GM18951 (cell line): Measurements from ENCODE around the gene ZNF598.

ENCODE experiments used
- POLR2A ChIP-seq: IDR thresholded peaks from 4 replicates; pipeline ENCODE4 v1.6.1; 2011; ENCODE audit warnings: mild to moderate bottlenecking; ENCODE audit not compliant: insufficient read length, insufficient read depth; ENCODE audit errors: extremely low read depth
- in situ Hi-C: fragments of 300-500 bp; cut with MboI; formaldehyde crosslinking; loops from one replicate; pipeline ENCODE4 v1.12.0; 2022; ENCODE audit warnings: low sequenced_read_pairs, mixed read lengths, inconsistent platforms; ENCODE audit not compliant: unreplicated experiment

The ZNF598 gene

DNA sequence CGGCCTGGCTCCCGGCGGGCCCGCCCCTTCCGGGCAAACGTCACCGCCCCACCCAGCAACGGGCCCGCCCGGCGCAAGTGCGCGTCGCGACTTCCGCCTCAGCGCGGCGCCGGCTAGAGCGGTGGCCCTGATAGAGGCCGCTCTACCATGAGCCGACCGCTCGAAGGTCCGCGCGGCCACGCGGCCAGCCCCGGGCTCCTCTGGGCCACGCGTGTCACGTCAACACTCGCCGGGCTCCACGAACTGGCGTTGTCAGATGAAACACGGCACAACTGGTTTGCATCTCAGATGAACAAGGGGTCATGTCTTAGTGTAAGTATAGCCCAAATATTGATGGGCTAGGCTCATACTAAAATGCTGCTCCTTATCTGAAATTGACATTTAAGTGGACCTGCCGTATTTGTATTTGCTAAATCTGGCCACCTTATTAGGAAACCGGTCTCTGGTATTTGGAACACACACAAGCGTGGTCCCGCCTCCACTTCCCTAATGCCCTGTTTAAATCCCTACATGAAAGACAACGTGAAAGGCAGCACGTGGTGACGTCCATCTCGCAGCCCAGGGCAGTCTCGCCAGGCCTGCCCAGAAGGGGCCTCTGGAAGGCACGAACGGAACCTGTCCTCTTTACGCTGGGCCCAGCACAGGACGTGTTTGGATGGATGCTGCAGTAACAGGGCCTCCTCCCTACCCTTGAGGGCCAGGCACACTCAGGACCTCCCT lies at the start of gene ZNF598:
Gene ZNF598 (minus strand): TSS at position 31 of the 720 bp plus-strand sequence.
- in situ Hi-C loops: no loop called here
- TF ChIP-seq POLR2A: peak; percentile 96

GRCh38 chr16:2058872-2059271 lies 49.3 kb upstream of the ZNF598 start:
- in situ Hi-C loops: no loop called here
- TF ChIP-seq POLR2A: no peak

- in situ Hi-C loops: no loop called here
- TF ChIP-seq POLR2A: no peak
Measured at GRCh38 chr16:2058420-2058819, 48.8 kb upstream of the ZNF598 start.

DNA sequence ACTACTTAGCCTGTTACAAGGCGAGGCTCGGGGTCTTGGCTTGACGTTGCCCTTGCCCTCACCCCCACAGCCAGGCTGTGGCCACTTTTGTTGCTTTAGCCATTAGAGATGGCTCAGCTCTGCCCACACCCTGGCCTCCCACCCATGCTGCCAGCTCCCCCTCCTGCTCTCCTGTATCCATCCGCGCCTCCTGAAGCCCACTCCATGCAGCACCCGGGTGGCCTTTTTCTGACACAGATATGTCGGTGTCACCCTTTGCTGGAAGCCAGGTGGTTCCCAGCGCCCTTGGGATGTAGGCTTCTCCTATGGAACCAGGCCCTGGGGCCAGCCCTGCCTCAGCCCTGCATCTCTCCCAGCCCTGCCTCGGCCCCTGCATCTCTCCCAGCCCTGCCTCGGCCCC lies 47.8 kb upstream of the ZNF598 start:
- in situ Hi-C loops: no loop called here

DNA sequence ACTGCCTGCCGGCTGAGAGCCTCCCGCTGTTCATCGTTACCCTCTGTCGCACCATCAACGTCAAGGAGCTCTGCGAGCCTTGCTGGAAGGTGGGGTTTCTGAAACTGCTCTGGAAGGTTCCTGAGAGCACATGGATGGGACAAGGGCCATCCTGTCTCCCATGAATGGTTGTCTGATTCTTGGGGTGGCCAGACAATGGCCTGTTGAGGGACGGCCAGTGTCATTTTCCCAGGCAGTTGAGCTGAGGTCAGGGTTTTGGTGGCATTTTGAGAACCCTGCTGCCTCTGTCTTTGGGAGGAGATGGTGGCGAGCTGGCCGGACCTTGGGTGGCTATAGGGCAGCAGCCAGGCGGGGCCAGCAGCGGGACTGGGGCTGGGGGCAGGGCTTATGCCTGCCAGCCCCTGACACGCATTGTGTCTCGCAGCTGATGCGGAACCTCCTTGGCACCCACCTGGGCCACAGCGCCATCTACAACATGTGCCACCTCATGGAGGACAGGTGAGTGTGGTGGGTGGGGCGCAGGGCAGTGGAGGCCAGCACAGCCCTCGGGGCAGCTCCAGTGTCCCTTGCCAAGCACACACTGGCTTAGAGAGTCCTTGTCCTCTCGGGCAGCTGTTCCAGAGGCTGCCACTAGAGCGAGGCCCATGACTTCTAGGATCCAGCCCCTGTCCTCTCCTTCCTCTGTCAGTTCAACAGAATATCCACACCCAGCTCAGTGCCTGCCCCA lies 47.2 kb upstream of the ZNF598 start:
- TF ChIP-seq POLR2A: no peak
- in situ Hi-C loops: no loop called here

More for the DNA sequence above, 47.8 kb upstream of the ZNF598 start:
- no peak for TF ChIP-seq POLR2A

- no peak for TF ChIP-seq POLR2A
- in situ Hi-C loops: no loop called here
Measured at GRCh38 chr16:2056077-2056476, 46.5 kb upstream of the ZNF598 start.

GRCh38 chr16:2054543-2055245 lies 45.1 kb upstream of the ZNF598 start:
- TF ChIP-seq POLR2A: no peak
- in situ Hi-C loops: no loop called here

DNA sequence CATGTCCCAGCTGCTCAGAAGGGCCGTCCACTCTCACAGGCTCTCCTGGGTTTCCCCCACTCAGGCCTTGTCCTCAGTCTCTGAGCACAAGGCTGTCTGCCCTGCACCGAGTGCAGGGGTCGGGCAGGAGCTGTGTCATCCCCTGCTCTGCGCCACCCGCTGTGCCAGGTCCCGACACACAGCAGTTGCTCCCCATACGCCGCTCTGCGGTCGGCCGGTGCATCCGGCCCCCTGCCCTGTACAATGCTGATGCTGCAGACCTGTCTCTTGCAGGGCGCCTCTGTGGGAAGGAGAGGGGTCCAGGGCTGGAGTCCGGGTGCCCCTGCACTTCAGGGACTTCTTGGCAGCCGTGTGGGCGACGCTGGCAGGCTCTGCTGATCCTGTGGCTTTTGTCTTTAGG lies 44.3 kb upstream of the ZNF598 start:
- in situ Hi-C loops: no loop called here
- TF ChIP-seq POLR2A: no peak

DNA sequence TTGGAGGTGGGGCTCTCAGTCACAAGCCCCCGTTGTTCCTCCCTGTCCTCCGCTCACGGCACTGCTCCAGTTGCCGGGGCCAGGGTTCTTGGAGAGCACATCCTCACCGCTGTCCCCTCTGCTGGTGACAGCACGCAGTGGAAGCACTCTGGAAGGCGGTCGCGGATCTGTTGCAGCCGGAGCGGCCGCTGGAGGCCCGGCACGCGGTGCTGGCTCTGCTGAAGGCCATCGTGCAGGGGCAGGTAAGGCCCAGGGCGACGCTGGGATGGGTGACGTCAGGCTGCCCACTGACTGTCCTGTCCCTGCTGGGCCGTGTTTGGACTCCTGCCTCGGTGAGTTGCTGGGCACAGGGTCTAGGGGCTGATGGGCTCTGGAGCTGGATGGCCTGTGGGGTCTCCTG lies 43.6 kb upstream of the ZNF598 start:
- in situ Hi-C loops: no loop called here
- TF ChIP-seq POLR2A: no peak

GRCh38 chr16:2048116-2048543 lies 38.5 kb upstream of the ZNF598 start:
- no peak for TF ChIP-seq POLR2A
- in situ Hi-C loops: no loop called here

- in situ Hi-C loops: no loop called here
- TF ChIP-seq POLR2A: peak; percentile 89
Measured at GRCh38 chr16:2047330-2048115, 37.9 kb upstream of the ZNF598 start, which contains the start of the genes NTHL1 and TSC2. NTHL1 (minus strand) TSS chr16:2047834; CDS start chr16:2047823, 11 bp downstream. TSC2 (plus strand) TSS chr16:2047985; CDS start chr16:2048616, 631 bp downstream.

DNA sequence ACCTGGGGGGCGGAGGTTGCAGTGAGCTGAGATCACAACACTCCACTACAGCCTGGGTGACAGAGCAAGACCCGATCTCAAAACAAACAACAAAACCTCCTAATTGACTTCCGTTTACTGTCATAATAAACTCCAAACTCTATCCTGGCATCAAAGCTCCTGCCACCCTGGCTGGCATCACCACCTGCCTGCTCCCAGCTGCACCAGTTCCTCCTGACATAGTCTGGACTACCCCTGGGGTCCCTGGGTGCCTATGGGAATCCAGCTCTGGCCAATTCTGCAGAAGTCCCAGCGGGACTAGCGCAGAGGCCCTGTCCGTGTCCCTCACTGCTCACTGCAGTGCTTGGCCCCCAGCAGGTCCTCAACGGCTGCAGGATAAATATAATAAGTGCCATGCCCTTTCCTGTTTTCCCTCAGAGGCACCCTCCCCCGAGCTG lies 37.3 kb upstream of the ZNF598 start:
- in situ Hi-C loops: no loop called here
- TF ChIP-seq POLR2A: no peak

DNA sequence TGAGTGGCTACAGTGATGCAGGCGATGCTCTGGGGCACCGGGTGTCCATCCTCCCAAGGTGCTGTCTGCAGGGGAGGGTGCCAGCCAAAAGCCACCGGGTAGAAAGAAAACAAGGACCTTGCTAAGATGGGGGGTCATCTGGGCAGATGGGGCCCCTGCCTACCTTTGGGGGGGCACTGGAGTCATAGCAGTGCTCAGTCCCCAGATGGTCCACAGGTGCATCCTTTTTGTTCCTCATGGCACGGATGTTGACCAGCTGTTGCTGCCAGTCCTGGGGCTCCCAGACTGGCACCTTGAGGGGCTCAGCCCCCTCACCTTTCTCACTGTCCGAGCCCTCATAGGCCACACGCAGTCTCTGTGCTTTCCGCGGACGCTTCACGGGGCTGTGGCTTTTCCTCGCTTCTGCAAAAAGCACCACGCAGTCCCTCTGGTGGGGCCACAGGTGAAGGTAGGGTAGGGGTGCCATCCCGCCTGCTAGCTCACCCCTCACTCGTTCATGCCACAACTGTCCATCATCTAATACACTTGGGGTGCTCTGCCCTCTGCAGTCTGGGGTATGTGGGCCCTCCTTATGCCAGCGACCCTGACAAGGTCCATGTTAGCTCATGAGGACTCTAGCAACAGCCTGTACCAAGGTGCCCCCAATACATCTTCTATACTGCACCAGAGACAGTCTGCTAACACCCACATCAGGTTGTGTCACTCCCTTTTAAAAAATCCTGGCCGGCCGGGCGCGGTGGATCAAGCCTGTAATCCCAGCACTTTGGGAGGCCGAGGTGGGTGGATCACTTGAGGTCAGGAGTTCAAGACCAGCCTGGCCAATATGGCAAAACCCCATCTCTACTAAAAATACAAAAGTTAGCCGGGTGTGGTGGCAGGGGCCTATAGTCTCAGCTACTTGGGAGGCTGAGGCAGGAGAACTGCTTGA lies 36.6 kb upstream of the ZNF598 start:
- in situ Hi-C loops: no loop called here
- no peak for TF ChIP-seq POLR2A
